Activated gamma-delta T cell treated with anti-CD3 and anti-CD28 coated beads, Interleukin-2, amount 50 U/mL, for 16 hours (primary cell): Measurements from ENCODE around the gene PC.
"Not testable (repeated sequence)": the region's sequence is repeated elsewhere in the genome, so short reads cannot be mapped to it uniquely, and the experiment has no call there.

Experiments used
- DNase-seq: peaks from one replicate; pipeline ENCODE4 v3.0.0-alpha.2; 2020; ENCODE audit warnings: low read depth

Gene PC

DNA sequence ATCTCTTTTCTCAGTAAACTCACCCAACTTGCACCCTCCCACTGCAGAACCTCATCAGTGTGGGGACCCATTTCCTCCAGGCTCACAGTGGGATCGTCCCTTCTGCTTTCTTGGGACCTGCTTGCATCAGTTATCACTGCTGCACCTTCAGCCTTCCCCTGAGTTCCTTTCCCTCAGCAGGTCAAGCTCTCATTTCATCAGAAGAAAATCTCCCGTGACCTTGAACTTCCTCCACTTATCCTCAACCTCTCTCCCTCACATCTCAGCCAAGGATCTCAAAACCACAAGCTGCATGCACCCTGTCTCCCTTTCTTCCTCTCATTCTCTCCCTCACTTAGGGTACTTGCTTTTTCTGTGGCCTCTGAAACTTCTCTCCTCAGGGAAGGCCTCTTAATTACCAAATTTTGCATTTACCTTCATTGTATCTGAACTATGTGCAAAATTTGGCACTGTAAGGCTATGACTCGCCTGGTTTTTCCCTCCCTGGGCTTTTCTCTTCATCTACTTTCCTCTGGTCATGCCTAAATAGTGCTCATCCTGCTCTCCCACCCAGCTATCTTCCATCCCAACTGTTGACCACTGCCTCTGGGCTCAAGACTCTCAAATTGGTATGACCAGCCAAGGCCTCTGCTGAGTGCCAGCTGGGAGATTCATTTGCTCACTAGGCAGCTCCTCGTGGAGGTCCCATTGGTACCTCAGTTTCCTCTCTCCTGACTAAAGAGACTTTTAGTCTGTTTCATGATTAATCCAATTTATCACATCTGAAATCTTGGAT is 117.7 kb downstream of the PC start:
- no peak for DNase-seq

DNA sequence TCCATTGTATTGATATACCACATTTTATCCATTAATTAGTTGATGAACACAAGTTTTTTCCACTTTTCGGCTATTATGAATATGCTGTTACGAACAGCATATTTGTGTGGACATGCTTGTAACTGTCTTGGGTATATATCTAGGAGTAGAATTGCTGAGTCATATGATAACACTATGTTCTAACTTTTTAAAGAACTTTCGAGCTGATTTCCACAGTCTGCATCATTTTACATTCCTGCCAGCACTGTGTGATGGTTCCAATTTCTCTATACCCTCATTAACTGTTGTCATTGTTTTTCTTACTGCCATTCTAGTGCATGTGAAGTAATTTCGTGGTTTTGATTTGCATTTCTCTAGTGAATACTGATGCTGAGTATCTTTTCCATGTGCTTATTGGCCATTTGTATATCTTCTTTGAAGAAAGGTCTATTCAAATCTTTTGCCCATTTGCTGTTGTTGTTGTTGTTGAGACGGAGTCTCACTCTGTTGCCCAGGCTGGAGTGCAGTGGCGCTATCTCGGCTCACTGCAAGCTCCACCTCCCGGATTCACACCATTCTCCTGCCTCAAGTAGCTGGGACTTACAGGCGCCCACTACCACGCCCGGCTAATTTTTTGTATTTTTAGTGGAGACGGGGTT is 122.3 kb downstream of the PC start:
- no peak for DNase-seq

DNA sequence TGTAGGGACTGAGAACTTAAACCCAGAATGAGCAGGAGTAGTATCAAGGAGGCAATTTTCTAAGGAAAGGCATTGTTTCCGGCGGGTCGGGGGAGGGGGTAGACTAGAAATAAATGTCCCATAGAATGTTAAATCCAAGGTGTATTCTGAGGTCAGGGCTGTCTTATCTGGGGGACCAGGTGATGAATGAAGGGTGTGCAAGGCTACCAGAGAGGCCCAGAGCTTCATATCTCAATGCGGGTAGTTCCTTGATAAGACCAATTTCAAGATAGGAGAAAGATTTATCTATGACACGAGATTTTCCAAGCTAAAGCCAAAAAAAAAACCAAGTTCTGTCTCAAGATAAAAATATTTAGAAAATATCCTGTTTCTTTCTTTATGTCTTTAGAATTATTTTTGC is 123.2 kb downstream of the PC start:
- DNase-seq = no peak

DNA sequence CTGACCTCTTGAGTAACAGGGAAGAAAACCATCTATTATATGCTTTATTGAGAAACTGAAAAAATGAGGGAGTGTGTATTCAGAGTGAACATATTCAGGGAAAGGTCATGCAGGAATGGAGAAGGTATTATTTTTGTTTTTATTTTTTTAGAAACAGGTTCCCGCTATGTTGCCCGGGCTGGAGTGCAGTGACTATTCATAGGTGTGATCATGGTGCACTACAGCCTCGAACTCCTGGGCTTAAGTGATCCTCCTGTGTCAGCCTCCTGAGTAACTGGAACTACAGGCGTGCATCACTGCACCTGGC is 123.7 kb downstream of the PC start:
- DNase-seq = no peak

DNA sequence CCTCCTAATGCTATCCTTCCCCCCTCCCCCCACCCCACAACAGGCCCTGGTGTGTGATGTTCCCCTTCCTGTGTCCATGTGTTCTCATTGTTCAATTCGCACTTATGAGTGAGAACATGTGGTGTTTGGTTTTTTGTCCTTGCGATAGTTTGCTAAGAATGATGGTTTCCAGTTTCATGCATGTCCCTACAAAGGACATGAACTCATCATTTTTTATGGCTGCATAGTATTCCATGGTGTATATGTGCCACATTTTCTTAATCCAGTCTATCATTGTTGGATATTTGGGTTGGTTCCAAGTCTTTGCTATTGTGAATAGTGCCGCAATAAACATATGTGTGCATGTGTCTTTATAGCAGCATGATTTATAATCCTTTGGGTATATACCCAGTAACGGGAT is 133.6 kb downstream of the PC start:
- DNase-seq = not testable (repeated sequence)

DNA sequence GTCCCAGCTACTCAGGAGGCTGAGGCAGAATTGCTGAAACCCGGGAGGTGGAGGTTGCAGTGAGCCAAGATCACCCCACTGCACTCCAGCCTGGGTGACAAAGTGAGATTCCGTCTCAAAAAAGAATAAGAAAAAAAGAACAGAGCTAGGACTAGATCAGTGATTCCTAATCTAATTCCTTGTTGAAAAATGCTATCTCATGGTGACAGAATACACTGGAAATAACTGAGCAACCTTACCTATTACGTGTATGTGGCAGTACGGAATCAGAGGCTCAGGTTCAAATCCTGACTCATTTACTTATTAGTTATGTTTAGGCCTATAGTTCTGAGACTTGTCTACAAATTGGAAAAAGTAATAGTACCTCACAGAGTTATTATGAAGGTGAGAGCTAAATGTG is 134.5 kb downstream of the PC start:
- no peak for DNase-seq

DNA sequence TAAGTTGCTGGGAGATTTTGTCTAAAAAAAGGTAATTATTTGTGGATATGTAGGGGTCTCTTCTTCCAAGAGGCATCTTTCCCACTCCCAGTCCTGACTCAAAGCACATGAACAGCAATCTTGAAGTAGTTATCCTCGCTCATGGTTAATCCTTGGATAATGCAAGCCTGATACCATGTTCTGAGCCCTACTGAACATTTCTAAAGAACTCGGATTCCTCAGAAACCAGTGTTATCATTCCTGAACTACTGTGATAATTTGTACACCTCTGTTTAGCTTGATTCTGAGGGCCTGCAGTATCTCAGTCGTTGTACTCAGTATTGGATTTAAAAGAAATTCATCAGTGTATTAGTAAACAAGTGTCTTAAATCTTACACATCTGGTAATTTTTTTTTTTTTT is 137.3 kb downstream of the PC start:
- DNase-seq = no peak

DNA sequence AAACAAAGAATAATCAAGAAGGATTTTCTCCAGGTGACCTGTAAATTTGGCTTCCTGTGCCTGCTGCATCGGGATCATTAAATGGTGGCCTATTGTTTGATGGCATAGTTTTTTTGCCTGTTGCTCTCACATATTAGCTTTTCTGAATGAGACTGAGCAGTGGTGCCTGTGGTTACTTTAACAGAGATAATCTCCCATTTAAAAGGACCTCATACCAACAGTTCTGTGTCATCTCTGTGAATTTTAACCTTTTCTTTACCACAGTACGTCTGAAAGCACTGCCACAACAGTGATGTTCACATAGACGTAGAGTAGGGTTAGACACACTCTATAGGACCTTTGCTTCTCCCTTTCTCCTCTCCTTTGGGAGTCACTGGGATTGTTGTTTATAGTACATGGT is 137.8 kb downstream of the PC start:
- no peak for DNase-seq

DNA sequence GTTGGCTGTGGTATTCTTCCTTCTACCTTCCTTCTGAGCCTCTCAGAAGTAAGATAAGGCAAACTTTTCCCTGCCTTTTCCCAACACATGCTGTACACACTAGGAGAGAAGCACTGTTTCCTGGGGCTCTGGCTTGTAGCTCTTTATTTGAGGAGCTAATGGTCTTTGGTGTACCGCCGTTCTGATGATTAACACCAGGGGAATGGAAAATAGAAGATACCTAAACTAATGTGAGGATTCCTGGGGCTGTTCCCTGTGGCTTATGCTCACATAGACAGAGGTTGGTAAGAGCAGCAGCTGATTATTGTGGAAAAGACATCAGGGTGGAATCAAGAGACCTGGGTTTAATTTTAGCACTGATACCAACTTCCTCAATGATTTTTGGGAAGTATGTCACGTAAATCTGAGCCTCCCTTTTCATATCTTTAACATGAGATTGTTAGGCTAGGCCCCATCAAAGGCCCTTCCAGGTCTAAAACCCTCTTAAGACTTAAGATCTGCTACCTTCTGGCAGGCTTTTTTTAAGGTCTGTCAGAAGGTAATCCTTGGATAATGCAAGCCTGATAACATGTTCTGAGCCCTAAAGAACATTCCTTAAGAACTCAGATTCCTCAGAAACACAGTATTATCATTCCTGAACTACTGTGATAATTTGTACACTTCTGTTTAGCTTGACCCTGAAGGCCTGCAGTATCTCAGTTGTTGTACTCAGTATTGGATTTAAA is 139.8 kb downstream of the PC start:
- DNase-seq = no peak

DNA sequence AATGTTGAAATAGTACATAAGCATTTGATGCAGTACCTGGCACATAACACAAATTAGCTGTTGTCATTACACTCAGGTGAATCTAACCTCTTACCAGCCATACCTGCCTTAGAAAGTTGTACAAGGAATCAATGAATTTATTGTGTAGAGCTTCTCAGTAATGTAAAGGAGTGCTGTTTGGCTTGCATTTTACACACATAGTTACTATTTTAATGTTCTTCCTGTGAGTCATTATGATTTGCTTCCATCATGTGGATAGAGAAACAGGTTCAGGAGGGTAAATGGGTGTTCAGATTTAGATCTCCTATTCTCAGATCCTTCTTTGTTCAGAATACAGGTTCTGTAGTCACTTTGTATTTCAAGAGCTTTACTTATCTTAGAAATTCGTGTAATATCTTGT is 142.5 kb downstream of the PC start:
- DNase-seq = no peak

DNA sequence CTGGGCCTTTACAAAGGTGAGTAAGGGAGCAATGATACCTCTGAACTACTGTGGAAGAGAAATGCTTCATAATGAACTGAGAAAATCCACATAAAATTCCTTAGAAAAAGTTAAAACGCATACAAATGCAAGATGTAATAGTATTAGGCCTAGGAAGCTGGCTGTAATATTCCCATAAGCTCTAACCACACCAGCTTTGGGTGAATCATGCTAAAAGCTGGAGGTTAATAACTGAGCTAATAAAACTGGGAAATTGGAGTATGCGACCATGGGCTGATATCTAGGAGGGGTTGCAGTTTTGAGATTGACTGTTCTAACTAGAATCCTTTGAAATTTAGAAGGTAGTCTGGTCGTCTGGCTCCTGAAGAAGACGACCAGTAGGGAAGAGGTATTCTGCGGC is 143.5 kb downstream of the PC start:
- no peak for DNase-seq

DNA sequence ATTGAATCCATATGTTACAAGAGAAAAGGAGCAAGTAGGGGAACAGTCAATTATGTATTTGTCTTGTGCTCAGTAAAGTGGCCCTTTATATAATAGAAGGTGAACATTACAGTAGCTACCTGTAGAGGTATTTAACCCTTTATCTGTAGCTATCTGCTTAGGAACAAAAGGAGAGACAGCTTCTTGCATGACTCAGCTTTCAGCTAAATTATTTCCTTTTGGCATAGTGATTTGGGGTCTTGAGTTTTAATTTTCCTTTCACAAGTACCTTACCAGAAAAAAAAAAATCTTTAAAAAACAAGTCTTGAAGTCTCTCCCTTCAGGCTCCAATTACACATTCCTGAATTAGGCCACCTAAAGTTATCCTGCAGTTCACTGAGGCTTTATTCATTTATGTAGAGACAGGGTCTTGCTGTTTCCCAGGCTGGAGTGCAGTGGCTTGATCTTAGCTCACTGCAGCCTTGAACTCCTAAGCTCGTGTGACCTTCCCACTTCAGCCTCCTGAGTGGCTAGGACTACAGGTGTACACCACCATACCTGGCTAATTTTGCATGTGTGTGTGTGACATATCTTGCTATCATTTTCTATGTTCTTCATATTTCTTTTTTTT is 147.5 kb downstream of the PC start:
- no peak for DNase-seq

DNA sequence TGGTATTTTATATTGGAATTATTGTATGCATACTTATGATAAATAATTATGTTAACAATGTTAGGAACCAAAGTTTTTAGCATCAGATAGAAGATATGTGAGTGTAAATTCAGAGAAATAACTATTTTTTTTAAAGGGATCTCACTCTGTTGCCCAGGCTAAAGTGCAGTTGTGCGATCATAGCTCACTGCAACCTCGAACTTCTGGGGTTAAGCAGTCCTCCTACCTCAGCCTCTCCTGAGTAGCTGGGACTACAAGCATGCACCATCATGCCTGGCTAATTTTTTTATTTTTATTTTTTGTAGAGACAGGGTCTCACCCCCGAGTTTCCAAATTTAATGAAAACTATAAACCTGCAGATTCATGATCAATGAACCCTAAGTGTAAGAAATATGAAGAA is 148.6 kb downstream of the PC start:
- no peak for DNase-seq

DNA sequence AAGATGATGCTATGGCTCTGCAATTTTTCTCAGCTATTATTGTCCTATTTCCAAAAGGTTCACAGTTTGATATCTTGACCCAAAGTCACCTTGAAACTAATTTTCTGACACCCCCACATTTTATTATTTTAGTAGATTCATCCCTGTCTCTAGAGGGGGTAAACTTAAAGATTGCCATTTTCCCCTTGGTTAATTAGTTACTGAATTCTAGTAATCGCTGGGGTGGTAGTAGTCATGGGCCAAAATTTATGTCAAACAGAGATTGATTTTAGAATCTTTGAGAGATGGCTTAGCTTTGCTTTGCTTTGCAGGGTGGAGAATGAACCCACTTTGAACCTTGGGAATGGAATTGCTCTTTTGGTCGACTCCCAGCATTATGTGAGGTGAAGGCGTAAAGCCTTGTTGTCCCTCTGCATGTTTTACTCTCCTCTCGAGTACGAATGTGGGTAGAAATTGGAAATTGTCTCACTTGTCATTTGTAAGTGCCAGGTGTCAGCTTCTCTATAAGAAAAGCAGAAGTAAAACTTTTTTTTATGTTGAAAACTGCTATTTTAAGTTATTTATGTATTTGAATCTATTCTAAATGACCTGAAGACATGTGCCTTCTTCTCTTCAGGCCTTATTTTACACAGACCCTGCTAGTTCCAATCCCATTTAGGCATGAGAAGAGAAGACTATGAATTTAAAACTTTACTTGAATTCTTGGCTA is 157.3 kb downstream of the PC start:
- DNase-seq = no peak

DNA sequence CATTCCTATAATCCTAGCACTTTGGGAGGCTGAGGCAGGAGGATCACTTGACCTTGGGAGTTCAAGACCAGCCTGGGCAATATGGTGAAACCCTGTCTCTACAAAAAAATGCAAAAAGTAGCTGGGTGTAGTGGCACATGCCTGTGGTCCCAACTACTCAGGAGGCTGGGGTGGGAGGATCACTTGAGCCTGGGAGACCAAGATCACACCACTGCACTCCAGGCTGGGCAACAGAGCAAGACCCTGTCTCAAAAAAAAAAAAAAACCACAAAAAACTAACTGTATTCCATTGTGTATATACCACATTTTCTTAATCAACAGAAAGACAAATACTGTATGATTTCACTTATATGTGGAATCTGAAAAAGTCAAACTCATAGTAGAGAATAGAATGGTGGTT is 158.4 kb downstream of the PC start:
- not testable (repeated sequence) for DNase-seq
